Uterus (tissue), 4 donors: ENCODE results near the gene RMI2. TPM values are rescaled to one million over a fixed set of nuclear protein-coding genes. Genes with fewer than 3 reads are reported as not detected.
"Not testable (repeated sequence)": the region's sequence is repeated elsewhere in the genome, so short reads cannot be mapped to it uniquely, and the experiment has no call there.

Source experiments
- DNase-seq, 2 donors: peaks; one replicate each; pipeline ENCODE4 v3.0.0-alpha.2; 2019 to 2020
- H3K27ac ChIP-seq, 2 donors: fragments of 200-600 bp; sonication (generic); 1 replicate in 1 of 2; 2 replicates in 1 of 2; pipeline ENCODE4 v1.5.1; 2016 to 2018
- H3K27me3 ChIP-seq, 2 donors: fragments of 200-600 bp; sonication (generic); one replicate each; pipeline ENCODE4 v1.5.1; 2018 to 2019; ENCODE audit warnings: control low read depth in 1 of 2
- H3K36me3 ChIP-seq, 2 donors: fragments of 200-600 bp; sonication (generic); one replicate each; pipeline ENCODE4 v1.5.1; 2019; ENCODE audit warnings: control low read depth in 1 of 2
- H3K4me1 ChIP-seq, 2 donors: fragments of 200-600 bp; sonication (generic); one replicate each; pipeline ENCODE4 v1.5.1; 2018 to 2019; ENCODE audit warnings: control low read depth in 1 of 2
- H3K4me3 ChIP-seq, 2 donors: fragments of 200-600 bp; sonication (generic); 1 replicate in 1 of 2; 2 replicates in 1 of 2; pipeline ENCODE4 v1.5.1; 2018 to 2019; ENCODE audit warnings: mild to moderate bottlenecking in 1 of 2
- H3K9me3 ChIP-seq, 2 donors: fragments of 200-600 bp; sonication (generic); one replicate each; pipeline ENCODE4 v1.5.1; 2019; ENCODE audit warnings: control low read depth in 1 of 2
- POLR2A ChIP-seq, 2 donors: fragments of 450-650 bp; IDR thresholded peaks; one replicate each; pipeline ENCODE4 v1.6.1; 2016; ENCODE audit warnings: antibody characterized with exemption in 2 of 2, mild to moderate bottlenecking in 1 of 2, moderate library complexity in 1 of 2
- intact Hi-C: fragments of 100-400 bp; cut with DNase I; formaldehyde crosslinking; loops from one replicate; pipeline ENCODE4 v1.15.1; 2023; ENCODE audit warnings: low total_unique reads
- total RNA-seq, 4 donors: library from RNA; depleted of rRNA in 3 of 4; stranded (reverse); fragments of >200 nt in 3 of 4; gene quantifications; one replicate each; pipeline versions ENCODE4 v1.1.0 to v1.2.4, GENCODE V29; 2014 to 2023
- TF ChIP-seq, protein P1 (sequence below), 4 experiments: fragments of 200-600 bp in 2 of 4; fragments of 450-650 bp in 2 of 4; sonication (generic) in 2 of 4; IDR thresholded peaks; one replicate each; pipeline ENCODE4 v1.5.1; 2016 to 2019; ENCODE audit warnings: antibody characterized with exemption in 4 of 4, mild to moderate bottlenecking in 2 of 4, moderate library complexity in 1 of 4
- donor health status: DM: yes; HTN: yes; CAD: no.

RMI2 gene
- total RNA-seq, 4 donors from 2014 or later: 0.49 to 15.3 TPM; not detected in 2

DNA sequence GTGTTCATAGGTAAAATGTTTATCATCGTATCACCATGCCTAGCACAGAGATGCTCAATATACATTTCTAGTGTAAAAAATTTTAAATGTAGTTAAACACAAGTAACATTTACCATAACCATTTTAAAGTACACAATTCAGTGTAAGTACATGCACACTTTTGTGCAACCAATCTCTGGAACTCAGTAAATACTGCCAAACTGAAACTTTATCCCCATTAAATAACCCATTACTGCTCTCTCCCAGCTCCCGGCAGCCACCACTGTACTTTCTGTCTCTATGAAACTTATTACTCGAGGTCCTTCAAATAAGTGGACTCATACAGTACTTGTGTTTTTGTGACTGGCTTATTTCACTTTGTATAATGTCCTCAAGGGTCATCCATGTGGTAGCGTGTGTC lies 29.0 kb downstream of the RMI2 start:
- Histone ChIP-seq H3K9me3 (no peaks in the 10 kb centered on the region), H3K36me3 (no peaks in the 10 kb centered on the region), H3K4me3 (no peak overlapping the region), H3K27ac (no peak overlapping the region), H3K4me1 (no peaks in the 10 kb centered on the region), H3K27me3 (no peaks in the 10 kb centered on the region)
- intact Hi-C loops: no loop called here
- DNase-seq: no peak
- TF ChIP-seq POLR2A (IDR thresholded peaks at IDR 0.05): no peak
- TF ChIP-seq, protein P1, sequence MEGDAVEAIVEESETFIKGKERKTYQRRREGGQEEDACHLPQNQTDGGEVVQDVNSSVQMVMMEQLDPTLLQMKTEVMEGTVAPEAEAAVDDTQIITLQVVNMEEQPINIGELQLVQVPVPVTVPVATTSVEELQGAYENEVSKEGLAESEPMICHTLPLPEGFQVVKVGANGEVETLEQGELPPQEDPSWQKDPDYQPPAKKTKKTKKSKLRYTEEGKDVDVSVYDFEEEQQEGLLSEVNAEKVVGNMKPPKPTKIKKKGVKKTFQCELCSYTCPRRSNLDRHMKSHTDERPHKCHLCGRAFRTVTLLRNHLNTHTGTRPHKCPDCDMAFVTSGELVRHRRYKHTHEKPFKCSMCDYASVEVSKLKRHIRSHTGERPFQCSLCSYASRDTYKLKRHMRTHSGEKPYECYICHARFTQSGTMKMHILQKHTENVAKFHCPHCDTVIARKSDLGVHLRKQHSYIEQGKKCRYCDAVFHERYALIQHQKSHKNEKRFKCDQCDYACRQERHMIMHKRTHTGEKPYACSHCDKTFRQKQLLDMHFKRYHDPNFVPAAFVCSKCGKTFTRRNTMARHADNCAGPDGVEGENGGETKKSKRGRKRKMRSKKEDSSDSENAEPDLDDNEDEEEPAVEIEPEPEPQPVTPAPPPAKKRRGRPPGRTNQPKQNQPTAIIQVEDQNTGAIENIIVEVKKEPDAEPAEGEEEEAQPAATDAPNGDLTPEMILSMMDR (IDR thresholded peaks at IDR 0.05): no peak

DNA sequence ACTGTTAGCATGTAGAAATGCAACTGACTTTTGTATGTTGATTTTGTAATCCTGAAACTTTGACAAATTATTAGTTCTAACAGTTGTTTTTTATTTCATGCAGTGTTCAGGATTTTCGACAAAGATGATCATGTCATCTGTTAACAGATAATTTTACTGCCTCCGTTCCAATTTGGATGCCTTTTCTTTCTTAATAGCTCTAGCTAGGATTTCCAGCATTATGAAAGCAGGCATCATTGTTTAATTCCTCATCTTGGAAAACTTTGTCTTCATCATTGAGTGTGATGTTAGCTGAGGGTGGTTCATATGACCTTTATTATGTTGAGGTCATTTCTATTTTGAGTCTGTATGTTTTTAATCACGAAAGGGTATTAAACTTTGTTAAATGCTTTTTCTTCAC lies 31.9 kb downstream of the RMI2 start:
- TF ChIP-seq, protein P1 (IDR thresholded peaks at IDR 0.05): no peak
- no peak for TF ChIP-seq POLR2A (IDR thresholded peaks at IDR 0.05)
- Histone ChIP-seq H3K36me3 (no peaks in the 10 kb centered on the region), H3K4me3 (no peak overlapping the region), H3K27me3 (no peaks in the 10 kb centered on the region), H3K9me3 (no peaks in the 10 kb centered on the region), H3K27ac (no peak overlapping the region), H3K4me1 (no peaks in the 10 kb centered on the region)
- DNase-seq: no peak
- intact Hi-C loops: no loop called here

DNA sequence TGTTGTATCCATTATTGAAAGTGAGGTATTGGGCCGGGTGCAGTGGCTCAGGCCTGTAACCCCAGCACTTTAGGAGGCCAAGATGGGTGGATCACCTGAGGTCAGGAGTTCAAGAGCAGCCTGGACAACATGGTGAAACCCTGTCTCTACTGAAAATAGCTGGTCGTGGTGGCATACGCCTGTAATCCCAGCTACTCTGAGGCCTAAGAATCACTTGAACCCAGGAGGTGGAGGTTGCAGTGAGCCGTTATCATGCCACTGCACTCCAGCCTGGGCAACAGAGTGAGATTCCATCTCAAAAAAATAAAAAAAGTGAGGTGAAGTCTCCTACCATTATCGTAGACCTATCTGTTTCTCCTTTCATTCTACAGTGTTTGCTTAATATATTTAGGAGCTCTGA lies 33.7 kb downstream of the RMI2 start:
- not testable (repeated sequence) for H3K9me3 ChIP-seq, DNase-seq

DNA sequence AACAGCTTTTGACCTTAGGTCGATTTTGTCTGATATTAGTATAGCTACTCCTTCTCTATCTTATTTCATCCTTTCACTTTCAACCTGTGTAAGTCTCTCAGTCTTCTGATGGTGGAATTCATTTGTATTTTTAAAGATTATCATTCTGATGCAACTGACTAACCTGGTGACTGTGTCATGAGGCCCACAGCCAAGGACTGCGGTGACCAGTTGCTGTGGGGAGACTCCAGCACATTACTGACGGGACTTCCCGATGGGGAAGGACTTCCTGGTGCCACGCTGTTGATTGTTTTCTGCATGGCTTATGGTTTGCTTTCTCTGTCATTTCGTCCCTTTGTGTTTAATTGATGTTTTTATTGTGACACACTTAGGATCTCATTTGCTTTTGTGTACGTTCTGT lies 34.2 kb downstream of the RMI2 start:
- Histone ChIP-seq H3K27ac (no peak overlapping the region), H3K4me1 (no peaks in the 10 kb centered on the region), H3K36me3 (no peaks in the 10 kb centered on the region), H3K4me3 (no peak overlapping the region), H3K9me3 (no peaks in the 10 kb centered on the region), H3K27me3 (no peaks in the 10 kb centered on the region)
- no peak for DNase-seq
- intact Hi-C loops: no loop called here
- TF ChIP-seq, protein P1 (IDR thresholded peaks at IDR 0.05): no peak
- no peak for TF ChIP-seq POLR2A (IDR thresholded peaks at IDR 0.05)

More for the DNA sequence above, 33.7 kb downstream of the RMI2 start:
- intact Hi-C loops, H3K27me3 ChIP-seq, H3K4me3 ChIP-seq, H3K36me3 ChIP-seq, H3K27ac ChIP-seq, H3K4me1 ChIP-seq: not testable (repeated sequence)

DNA sequence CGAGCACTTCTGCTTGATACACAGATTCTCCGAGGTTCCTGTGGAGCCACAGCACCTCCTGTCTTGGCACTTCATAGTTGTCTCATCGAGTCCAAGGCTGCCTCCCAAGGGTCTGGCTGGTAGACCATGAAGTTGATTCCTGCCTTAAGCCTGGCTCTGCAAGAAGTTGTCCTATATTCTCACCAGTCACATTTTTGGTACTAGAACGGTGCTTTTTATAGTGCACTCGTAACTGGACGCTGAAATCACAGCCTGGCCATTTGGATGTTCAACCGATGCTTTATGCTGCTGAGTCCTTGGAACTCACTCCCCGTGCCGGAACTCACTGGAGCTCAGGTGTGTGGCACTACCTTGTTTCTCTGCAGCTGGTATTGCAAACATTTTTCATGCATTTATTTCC lies 35.6 kb downstream of the RMI2 start:
- DNase-seq: no peak
- Histone ChIP-seq H3K27me3 (no peaks in the 10 kb centered on the region), H3K4me1 (no peaks in the 10 kb centered on the region), H3K9me3 (no peaks in the 10 kb centered on the region), H3K4me3 (no peak overlapping the region), H3K36me3 (no peaks in the 10 kb centered on the region), H3K27ac (no peak overlapping the region)
- TF ChIP-seq, protein P1 (IDR thresholded peaks at IDR 0.05): no peak
- no peak for TF ChIP-seq POLR2A (IDR thresholded peaks at IDR 0.05)
- intact Hi-C loops: no loop called here

DNA sequence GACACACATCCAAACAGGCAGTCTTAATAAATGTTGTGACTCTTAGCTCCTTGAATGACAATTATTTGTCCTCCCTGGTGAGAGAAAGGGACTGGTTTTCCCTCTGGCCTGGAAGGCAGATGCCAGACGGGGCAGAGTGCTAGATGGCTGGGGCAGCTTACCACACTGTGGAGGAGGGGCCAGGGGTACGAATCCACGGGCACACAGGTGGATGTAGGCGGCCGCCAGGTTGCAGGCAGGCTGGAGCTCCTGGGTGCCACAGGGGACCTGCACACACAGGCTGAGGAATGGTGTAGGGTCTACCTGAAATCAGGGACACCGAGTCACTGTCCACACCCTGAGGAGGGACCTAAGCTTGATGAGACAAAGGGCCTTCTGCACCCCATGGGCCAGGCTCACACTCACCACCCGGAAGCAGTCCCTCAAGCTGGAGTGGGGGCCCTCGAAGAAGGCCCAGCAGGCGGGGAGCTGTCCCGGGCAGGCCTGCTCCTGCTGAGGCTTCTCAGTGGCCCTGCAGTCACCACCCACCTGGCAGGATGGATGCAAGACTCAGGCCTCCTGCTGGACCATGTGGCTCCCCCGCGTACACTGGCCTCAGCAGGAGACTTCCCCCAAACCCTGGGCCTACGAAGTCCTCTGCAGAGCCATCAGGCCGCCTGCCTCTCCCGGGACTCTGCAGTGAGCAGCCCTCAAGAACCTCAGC lies 38.4 kb downstream of the RMI2 start:
- DNase-seq: no peak
- Histone ChIP-seq H3K27me3 (no peaks in the 10 kb centered on the region), H3K4me3 (no peak overlapping the region), H3K27ac (no peak overlapping the region), H3K9me3 (no peaks in the 10 kb centered on the region), H3K36me3 (no peaks in the 10 kb centered on the region), H3K4me1 (no peaks in the 10 kb centered on the region)
- TF ChIP-seq POLR2A (IDR thresholded peaks at IDR 0.05): no peak
- TF ChIP-seq, protein P1 (IDR thresholded peaks at IDR 0.05): no peak
- intact Hi-C loops: no loop called here
